Stimulated activated effector memory CD8-positive, alpha-beta T cell treated with anti-CD3 and anti-CD28 coated beads, Interleukin-12 subunit alpha, Interleukin-12 subunit beta, amount 100 ng/mL, for 72 hours (primary cell): ENCODE measurements around the gene MTMR2.

Source experiments
- ATAC-seq: fragments of 150-1000 bp; cut with Tn5 transposase; 2 replicates; pipeline ENCODE4 v1.10.0; 2021
- DNase-seq, 2 donors: peaks; one replicate each; pipeline ENCODE4 v3.0.0; 2021 to 2022; ENCODE audit warnings: low spot score in 2 of 2
- H3K27ac Mint-ChIP-seq: one replicate; pipeline ENCODE4 v1.8.0; 2022; ENCODE audit warnings: mild to moderate bottlenecking, mixed read lengths
- H3K36me3 Mint-ChIP-seq: one replicate; pipeline ENCODE4 v1.8.0; 2022; ENCODE audit warnings: mild to moderate bottlenecking, mixed read lengths
- H3K4me1 Mint-ChIP-seq: one replicate; pipeline ENCODE4 v1.8.0; 2022; ENCODE audit warnings: mixed read lengths
- H3K4me3 Mint-ChIP-seq: one replicate; pipeline ENCODE4 v1.8.0; 2022; ENCODE audit warnings: mild to moderate bottlenecking, mixed read lengths
- H3K9me3 Mint-ChIP-seq: one replicate; pipeline ENCODE4 v1.8.0; 2022; ENCODE audit warnings: mixed read lengths

Gene MTMR2

GRCh38 chr11:95908826-95909225 lies 15.1 kb downstream of the MTMR2 start:
- Mint-ChIP-seq H3K9me3 (no peaks in the 10 kb centered on the region), H3K36me3 (peaks cover 5% of the 10 kb centered on the region), H3K27ac (no peak overlapping the region), H3K4me1 (peaks cover 20% of the 10 kb centered on the region), H3K4me3 (no peak overlapping the region)
- ATAC-seq (no peak), DNase-seq (no peak)

GRCh38 chr11:95907476-95907875 lies 16.4 kb downstream of the MTMR2 start:
- Mint-ChIP-seq H3K4me1 (peaks cover 13% of the 10 kb centered on the region), H3K36me3 (peaks cover 5% of the 10 kb centered on the region), H3K27ac (no peak overlapping the region), H3K4me3 (no peak overlapping the region), H3K9me3 (no peaks in the 10 kb centered on the region)
- DNase-seq (no peak), ATAC-seq (no peak)

DNA sequence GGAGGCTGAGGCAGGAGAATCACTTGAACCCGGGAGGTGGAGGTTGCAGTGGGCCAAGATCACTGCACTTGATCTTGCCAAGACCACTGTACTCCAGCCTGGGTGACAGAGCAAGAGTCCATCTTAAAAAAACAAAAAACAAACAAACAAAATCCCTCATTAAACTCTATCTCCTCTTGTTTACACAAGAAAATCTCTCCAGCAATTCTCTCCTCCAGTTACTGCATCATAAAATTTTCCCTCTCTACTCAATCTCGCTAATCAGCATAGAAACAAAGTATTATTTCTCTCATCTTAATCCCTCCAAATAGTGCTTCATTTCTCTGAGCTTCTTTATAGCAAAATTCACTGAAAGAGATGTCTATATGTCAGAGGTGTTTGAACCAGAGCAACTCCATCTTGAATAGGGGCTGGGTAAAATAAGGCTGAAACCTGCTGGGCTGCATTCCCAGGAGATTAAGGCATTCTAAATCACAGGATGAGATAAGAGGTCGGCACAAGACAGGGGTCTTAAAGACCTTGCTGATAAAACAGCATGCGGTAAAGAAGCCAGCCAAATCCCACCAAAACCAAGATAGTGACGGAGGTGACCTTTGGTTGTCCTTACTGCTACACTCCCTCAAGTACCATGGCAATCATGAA lies 19.8 kb downstream of the MTMR2 start:
- H3K27ac Mint-ChIP-seq = no peak overlapping the region
- H3K4me1 Mint-ChIP-seq = peaks cover 13% of the 10 kb centered on the region
- no peaks in the 10 kb centered on the region for H3K36me3 Mint-ChIP-seq
- H3K9me3 Mint-ChIP-seq = no peaks in the 10 kb centered on the region
- no peak overlapping the region for H3K4me3 Mint-ChIP-seq
- DNase-seq = no peak
- no peak for ATAC-seq

- Mint-ChIP-seq H3K36me3 (no peaks in the 10 kb centered on the region), H3K27ac (no peak overlapping the region), H3K4me3 (no peak overlapping the region), H3K9me3 (no peaks in the 10 kb centered on the region), H3K4me1 (peaks cover 6% of the 10 kb centered on the region)
- ATAC-seq = no peak
- DNase-seq = no peak
These were observed 25.1 kb downstream of the MTMR2 start for GRCh38 chr11:95898782-95899181.

- H3K36me3 Mint-ChIP-seq = no peaks in the 10 kb centered on the region
- no peak for DNase-seq
- H3K9me3 Mint-ChIP-seq = no peaks in the 10 kb centered on the region
- no peak for ATAC-seq
- H3K4me1 Mint-ChIP-seq = peaks cover 6% of the 10 kb centered on the region
- no peak overlapping the region for H3K4me3 Mint-ChIP-seq
- no peak overlapping the region for H3K27ac Mint-ChIP-seq
These were observed 26.2 kb downstream of the MTMR2 start for GRCh38 chr11:95897731-95898130.

GRCh38 chr11:95895815-95896214 lies 28.1 kb downstream of the MTMR2 start:
- ATAC-seq (no peak), DNase-seq (no peak)
- no peak overlapping the region for H3K4me3 Mint-ChIP-seq
- no peak overlapping the region for H3K27ac Mint-ChIP-seq
- H3K9me3 Mint-ChIP-seq = no peaks in the 10 kb centered on the region
- no peaks in the 10 kb centered on the region for H3K36me3 Mint-ChIP-seq
- H3K4me1 Mint-ChIP-seq = peaks cover 6% of the 10 kb centered on the region

- Mint-ChIP-seq H3K27ac (no peak overlapping the region), H3K4me3 (no peak overlapping the region), H3K9me3 (no peaks in the 10 kb centered on the region), H3K4me1 (peaks cover 6% of the 10 kb centered on the region), H3K36me3 (no peaks in the 10 kb centered on the region)
- ATAC-seq (no peak), DNase-seq (no peak)
These were observed 30.9 kb downstream of the MTMR2 start for GRCh38 chr11:95892892-95893570.

GRCh38 chr11:95892492-95892891 lies 31.4 kb downstream of the MTMR2 start:
- ATAC-seq (no peak), DNase-seq (no peak)
- no peaks in the 10 kb centered on the region for H3K9me3 Mint-ChIP-seq
- H3K36me3 Mint-ChIP-seq = peaks cover 1% of the 10 kb centered on the region
- peaks cover 6% of the 10 kb centered on the region for H3K4me1 Mint-ChIP-seq
- H3K4me3 Mint-ChIP-seq = no peak overlapping the region
- H3K27ac Mint-ChIP-seq = no peak overlapping the region

GRCh38 chr11:95891423-95892170 lies 32.3 kb downstream of the MTMR2 start:
- Mint-ChIP-seq H3K27ac (no peak overlapping the region), H3K9me3 (no peaks in the 10 kb centered on the region), H3K4me1 (peaks cover 6% of the 10 kb centered on the region), H3K4me3 (no peak overlapping the region), H3K36me3 (peaks cover 10% of the 10 kb centered on the region)
- DNase-seq = no peak
- peak; percentile 43 for ATAC-seq

- Mint-ChIP-seq H3K4me1 (no peaks in the 10 kb centered on the region), H3K4me3 (no peak overlapping the region), H3K27ac (no peak overlapping the region)
These were observed 35.1 kb downstream of the MTMR2 start for GRCh38 chr11:95888852-95889251.

GRCh38 chr11:95888439-95888838 lies 35.5 kb downstream of the MTMR2 start:
- Mint-ChIP-seq H3K27ac (no peak overlapping the region), H3K4me3 (no peak overlapping the region), H3K9me3 (no peaks in the 10 kb centered on the region), H3K36me3 (peaks cover 20% of the 10 kb centered on the region), H3K4me1 (no peaks in the 10 kb centered on the region)
- ATAC-seq (peak; percentile 47), DNase-seq (no peak)

More at GRCh38 chr11:95888852-95889251, 35.1 kb downstream of the MTMR2 start:
- DNase-seq = no peak
- Mint-ChIP-seq H3K9me3 (no peaks in the 10 kb centered on the region), H3K36me3 (peaks cover 20% of the 10 kb centered on the region)
- no peak for ATAC-seq

- DNase-seq (no peak), ATAC-seq (no peak)
- no peaks in the 10 kb centered on the region for H3K4me1 Mint-ChIP-seq
- H3K27ac Mint-ChIP-seq = no peak overlapping the region
- H3K9me3 Mint-ChIP-seq = no peaks in the 10 kb centered on the region
- no peak overlapping the region for H3K4me3 Mint-ChIP-seq
- peaks cover 20% of the 10 kb centered on the region for H3K36me3 Mint-ChIP-seq
These were observed 37.4 kb downstream of the MTMR2 start for GRCh38 chr11:95886462-95886861.

DNA sequence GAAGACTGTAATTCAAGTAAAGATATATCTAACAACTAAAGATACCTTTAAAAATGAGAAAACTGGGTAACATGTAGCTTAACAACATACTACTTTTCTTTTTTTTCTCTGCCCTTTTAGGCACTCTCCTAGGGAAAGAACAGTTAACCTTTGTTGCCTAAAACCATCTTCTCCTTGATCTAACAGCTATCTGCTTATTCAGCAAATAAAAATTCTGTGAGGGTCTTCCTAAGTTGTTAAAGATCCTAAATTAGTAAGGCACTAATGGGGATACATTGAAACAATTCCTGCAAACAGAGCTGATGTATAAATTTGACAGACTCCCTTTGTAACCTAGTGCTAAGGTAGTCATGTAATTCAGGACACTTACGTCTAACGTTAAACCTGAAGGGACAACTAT lies 39.1 kb downstream of the MTMR2 start:
- Mint-ChIP-seq H3K27ac (no peak overlapping the region), H3K36me3 (peaks cover 20% of the 10 kb centered on the region), H3K9me3 (no peaks in the 10 kb centered on the region), H3K4me1 (no peaks in the 10 kb centered on the region), H3K4me3 (no peak overlapping the region)
- DNase-seq = no peak
- ATAC-seq = no peak

DNA sequence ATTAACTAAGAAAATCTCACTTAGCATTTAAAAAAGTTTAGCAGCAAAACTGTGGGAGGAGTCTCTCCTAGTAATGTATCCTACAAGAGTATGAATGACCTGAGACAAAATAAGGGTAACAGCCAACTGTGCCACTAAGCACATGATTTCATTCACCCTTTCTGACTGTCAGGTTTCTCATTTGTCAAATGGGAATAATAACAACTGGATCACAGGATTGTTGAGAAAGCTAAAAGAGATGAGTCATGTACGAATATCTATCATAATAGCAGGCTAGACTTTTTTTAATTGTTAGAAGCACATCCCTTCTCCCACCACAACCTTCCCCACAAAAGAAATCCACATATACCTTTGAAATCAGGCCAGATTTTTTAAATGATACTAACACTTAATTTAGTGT lies 39.5 kb downstream of the MTMR2 start:
- no peak for DNase-seq
- H3K4me1 Mint-ChIP-seq = no peaks in the 10 kb centered on the region
- H3K36me3 Mint-ChIP-seq = peaks cover 20% of the 10 kb centered on the region
- H3K4me3 Mint-ChIP-seq = no peak overlapping the region
- H3K9me3 Mint-ChIP-seq = no peaks in the 10 kb centered on the region
- no peak for ATAC-seq
- H3K27ac Mint-ChIP-seq = no peak overlapping the region

- Mint-ChIP-seq H3K4me3 (no peak overlapping the region), H3K9me3 (no peaks in the 10 kb centered on the region), H3K4me1 (no peaks in the 10 kb centered on the region), H3K36me3 (peaks cover 20% of the 10 kb centered on the region), H3K27ac (no peak overlapping the region)
- ATAC-seq = no peak
- no peak for DNase-seq
These were observed 40.5 kb downstream of the MTMR2 start for GRCh38 chr11:95883381-95883780.

DNA sequence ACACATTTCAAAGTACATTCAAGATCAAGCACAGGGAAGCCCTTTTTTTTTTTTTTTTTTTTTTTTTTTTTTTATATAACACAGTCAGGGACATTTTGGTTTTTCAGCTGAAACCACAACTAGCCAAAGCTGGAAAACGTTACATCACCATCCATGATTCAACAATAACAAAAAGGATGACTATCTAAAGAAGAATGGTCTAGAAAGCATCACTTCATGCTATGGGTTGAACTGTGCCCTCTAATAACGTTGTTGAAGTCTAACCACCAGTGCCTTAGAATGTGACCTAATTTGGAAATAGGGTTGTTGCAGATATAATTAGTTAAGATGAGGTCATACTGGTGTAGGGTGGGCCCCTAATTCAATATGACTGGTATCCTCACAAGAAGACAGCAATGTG lies 46.6 kb downstream of the MTMR2 start:
- DNase-seq = no peak
- peak; percentile 100 for ATAC-seq
- Mint-ChIP-seq H3K4me1 (peaks cover 9% of the 10 kb centered on the region), H3K36me3 (peaks cover 7% of the 10 kb centered on the region), H3K27ac (peak overlapping the region; percentile 88), H3K4me3 (peak overlapping the region; percentile 28), H3K9me3 (peaks cover 4% of the 10 kb centered on the region)
